Body of pancreas (tissue), 4 donors: ENCODE data around the gene TFDP1.

Experiments used
- POLR2A ChIP-seq, 3 donors: fragments of 450-650 bp; IDR thresholded peaks; one replicate each; pipeline ENCODE4 v1.6.1; 2016; ENCODE audit warnings: antibody characterized with exemption in 3 of 3, mild to moderate bottlenecking in 2 of 3
- TF ChIP-seq, protein P1 (sequence below), 7 experiments: fragments of 450-650 bp in 4 of 7; fragments of 200-600 bp in 3 of 7; sonication (generic) in 3 of 7; IDR thresholded peaks; one replicate each; pipeline ENCODE4 v1.5.1; 2016 to 2019; ENCODE audit warnings: antibody characterized with exemption in 7 of 7

DNA sequence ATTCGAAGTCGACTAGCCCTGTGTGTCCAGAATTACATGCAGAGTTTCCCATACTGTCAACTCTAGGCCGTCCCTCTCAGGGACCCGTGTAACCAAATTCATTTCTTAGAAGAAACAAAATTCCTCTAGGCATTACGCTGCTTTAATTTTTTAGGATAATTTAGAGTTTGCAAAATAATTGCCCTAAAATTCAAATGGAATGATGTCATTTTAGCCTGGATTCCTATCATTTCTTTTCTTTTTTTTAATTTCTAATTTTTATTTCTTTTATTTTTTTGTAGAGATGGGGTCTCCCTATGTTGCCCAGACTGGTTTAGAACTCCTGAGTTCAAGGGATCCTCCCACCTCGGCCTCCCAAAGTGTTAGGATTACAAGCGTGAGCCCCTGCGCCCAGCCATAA lies 74.8 kb downstream of the TFDP1 start:
- TF ChIP-seq, protein P1, sequence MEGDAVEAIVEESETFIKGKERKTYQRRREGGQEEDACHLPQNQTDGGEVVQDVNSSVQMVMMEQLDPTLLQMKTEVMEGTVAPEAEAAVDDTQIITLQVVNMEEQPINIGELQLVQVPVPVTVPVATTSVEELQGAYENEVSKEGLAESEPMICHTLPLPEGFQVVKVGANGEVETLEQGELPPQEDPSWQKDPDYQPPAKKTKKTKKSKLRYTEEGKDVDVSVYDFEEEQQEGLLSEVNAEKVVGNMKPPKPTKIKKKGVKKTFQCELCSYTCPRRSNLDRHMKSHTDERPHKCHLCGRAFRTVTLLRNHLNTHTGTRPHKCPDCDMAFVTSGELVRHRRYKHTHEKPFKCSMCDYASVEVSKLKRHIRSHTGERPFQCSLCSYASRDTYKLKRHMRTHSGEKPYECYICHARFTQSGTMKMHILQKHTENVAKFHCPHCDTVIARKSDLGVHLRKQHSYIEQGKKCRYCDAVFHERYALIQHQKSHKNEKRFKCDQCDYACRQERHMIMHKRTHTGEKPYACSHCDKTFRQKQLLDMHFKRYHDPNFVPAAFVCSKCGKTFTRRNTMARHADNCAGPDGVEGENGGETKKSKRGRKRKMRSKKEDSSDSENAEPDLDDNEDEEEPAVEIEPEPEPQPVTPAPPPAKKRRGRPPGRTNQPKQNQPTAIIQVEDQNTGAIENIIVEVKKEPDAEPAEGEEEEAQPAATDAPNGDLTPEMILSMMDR (IDR thresholded peaks at IDR 0.05), result no peak
- no peak for TF ChIP-seq POLR2A (IDR thresholded peaks at IDR 0.05)
